Breast epithelium (tissue), 3 donors: ENCODE measurements around the gene HNRNPA1.

Source experiments
- CTCF ChIP-seq, 3 donors: fragments of 450-650 bp; IDR thresholded peaks; one replicate each; pipeline ENCODE4 v1.5.1; 2016 to 2017; ENCODE audit warnings: antibody characterized with exemption in 3 of 3, mild to moderate bottlenecking in 3 of 3, moderate library complexity in 3 of 3
- POLR2A ChIP-seq: fragments of 450-650 bp; IDR thresholded peaks from one replicate; pipeline ENCODE4 v1.6.1; 2016; ENCODE audit warnings: antibody characterized with exemption, mild to moderate bottlenecking, moderate library complexity
- POLR2AphosphoS5 ChIP-seq, 3 donors: sonication (generic); formaldehyde crosslinking; IDR thresholded peaks; one replicate each; pipeline ENCODE4 v1.6.1; 2017; ENCODE audit warnings: antibody characterized with exemption in 3 of 3

GRCh38 chr12:54262403-54262925, 18.1 kb upstream of the HNRNPA1 start:
- TF ChIP-seq POLR2A (no peak), CTCF (IDR thresholded peaks at IDR 0.05) (no peak), POLR2AphosphoS5 (IDR thresholded peaks at IDR 0.05) (no peak)
